Upper lobe of left lung (tissue), 6 donors: Measurements from ENCODE around the gene NHSL2. TPM values are rescaled to one million over a fixed set of nuclear protein-coding genes. Genes with fewer than 3 reads are reported as not detected.

Experiments
- ATAC-seq, 2 donors: fragments of 200-7000 bp; cut with Tn5 transposase; one replicate each; pipeline ENCODE4 v1.9.1; 2022; ENCODE audit warnings: mild to moderate bottlenecking in 2 of 2, moderate library complexity in 2 of 2; ENCODE audit not compliant: low FRiP score in 2 of 2
- DNase-seq, 2 donors: peaks; one replicate each; pipeline ENCODE4 v3.0.0-alpha.2; 2019 to 2020
- H3K27ac ChIP-seq, 4 donors: fragments of 200-600 bp; sonication (generic); one replicate each; pipeline ENCODE4 v1.5.1; 2016 to 2019
- H3K27me3 ChIP-seq, 4 donors: fragments of 200-600 bp; sonication (generic); one replicate each; pipeline ENCODE4 v1.5.1; 2017 to 2019
- H3K36me3 ChIP-seq, 4 donors: fragments of 200-600 bp; sonication (generic); one replicate each; pipeline ENCODE4 v1.5.1; 2016 to 2019
- H3K4me1 ChIP-seq, 4 donors: fragments of 200-600 bp; sonication (generic); one replicate each; pipeline ENCODE4 v1.5.1; 2018 to 2019
- H3K4me3 ChIP-seq, 4 donors: fragments of 200-600 bp; sonication (generic); one replicate each; pipeline ENCODE4 v1.5.1; 2017 to 2019; ENCODE audit warnings: mild to moderate bottlenecking in 2 of 4, moderate library complexity in 1 of 4
- H3K9me3 ChIP-seq, 4 donors: fragments of 200-600 bp; sonication (generic); one replicate each; pipeline ENCODE4 v1.5.1; 2018 to 2019
- EP300 ChIP-seq, 4 donors: sonication (generic); formaldehyde crosslinking; IDR thresholded peaks; one replicate each; pipeline ENCODE4 v1.5.1; 2017; ENCODE audit warnings: antibody characterized with exemption in 4 of 4, control low read depth in 2 of 4
- POLR2A ChIP-seq, 4 donors: fragments of 450-650 bp; IDR thresholded peaks; one replicate each; pipeline ENCODE4 v1.5.1; 2016 to 2017; ENCODE audit warnings: antibody characterized with exemption in 4 of 4, mild to moderate bottlenecking in 2 of 4
- POLR2AphosphoS5 ChIP-seq, 2 donors: sonication (generic); formaldehyde crosslinking; IDR thresholded peaks; one replicate each; pipeline ENCODE4 v1.5.1; 2017; ENCODE audit warnings: antibody characterized with exemption in 2 of 2
- WGBS, 2 donors: methylation state at CpG; one replicate each; pipeline ENCODE4 v1.1.5; 2017 to 2018; 5-methylcytosine and 5-hydroxymethylcytosine counted together
- total RNA-seq, 6 donors: library from RNA; depleted of rRNA in 4 of 6; stranded (reverse); fragments of >200 nt in 4 of 6; gene quantifications; one replicate each; pipeline versions ENCODE4 v1.1.0 to v1.2.1, GENCODE V29; 2016 to 2021
- TF ChIP-seq, protein P1 (sequence below), 6 experiments: fragments of 450-650 bp in 4 of 6; fragments of 200-600 bp in 2 of 6; sonication (generic) in 2 of 6; IDR thresholded peaks; one replicate each; pipeline ENCODE4 v1.5.1; 2016 to 2019; ENCODE audit warnings: antibody characterized with exemption in 6 of 6
- donor health status: DM: no; HTN: no; CAD: no; lungs with moderate emphysema.
- donor health status: DM: no; HTN: yes; CAD: no; lungs with severe emphysema.

NHSL2 gene
- total RNA-seq, 6 donors from 2014 or later, result 5.8 to 18.3 (median 9.9) TPM

DNA sequence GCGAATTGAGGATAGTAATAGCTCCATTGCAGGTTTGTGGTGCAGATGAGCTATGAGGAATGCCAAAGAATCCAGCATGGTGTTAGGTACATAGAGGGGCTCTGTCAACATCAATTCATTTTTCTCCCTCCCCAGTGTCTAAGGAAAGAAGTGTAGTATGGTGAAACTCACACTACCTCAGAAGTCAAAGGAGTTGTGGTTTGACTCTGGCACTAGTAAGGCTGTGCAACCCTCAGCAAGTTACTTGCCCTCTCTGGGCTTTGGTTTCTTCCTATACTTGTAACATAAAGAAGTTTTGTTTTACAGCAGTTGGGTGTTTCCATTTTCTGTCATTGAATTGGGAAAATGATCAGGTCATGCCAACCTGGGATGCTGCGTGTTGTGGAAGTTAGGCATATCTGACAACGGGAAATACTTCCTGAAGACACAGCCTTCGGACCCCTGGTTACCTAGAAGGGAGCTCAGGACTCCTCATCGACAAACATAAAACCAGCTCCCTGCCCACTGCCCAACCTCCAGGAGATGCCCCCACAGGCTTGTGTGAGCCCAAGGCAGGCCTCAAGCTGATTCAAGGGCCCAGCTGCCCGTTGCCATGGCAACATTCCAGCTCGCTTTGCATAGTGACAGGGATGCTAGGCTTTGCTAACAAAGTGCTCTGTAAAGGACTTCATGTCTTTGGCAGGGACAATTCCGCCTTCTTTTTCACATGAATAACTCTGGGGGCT is 149.7 kb downstream of the NHSL2 start:
- Histone ChIP-seq H3K4me3 (no peak overlapping the region), H3K27ac (no peak overlapping the region), H3K27me3 (no peaks in the 10 kb centered on the region), H3K4me1 (no peaks in the 10 kb centered on the region), H3K36me3 (no peaks in the 10 kb centered on the region), H3K9me3 (no peaks in the 10 kb centered on the region)
- no peak for ATAC-seq
- no peak for DNase-seq
- WGBS, 2 donors, result 73% methylated on average over 1 to 8 of the region's 8 CpGs
- TF ChIP-seq POLR2A (IDR thresholded peaks at IDR 0.05) (no peak), EP300 (IDR thresholded peaks at IDR 0.05) (no peak), POLR2AphosphoS5 (IDR thresholded peaks at IDR 0.05) (no peak)
- TF ChIP-seq, protein P1, sequence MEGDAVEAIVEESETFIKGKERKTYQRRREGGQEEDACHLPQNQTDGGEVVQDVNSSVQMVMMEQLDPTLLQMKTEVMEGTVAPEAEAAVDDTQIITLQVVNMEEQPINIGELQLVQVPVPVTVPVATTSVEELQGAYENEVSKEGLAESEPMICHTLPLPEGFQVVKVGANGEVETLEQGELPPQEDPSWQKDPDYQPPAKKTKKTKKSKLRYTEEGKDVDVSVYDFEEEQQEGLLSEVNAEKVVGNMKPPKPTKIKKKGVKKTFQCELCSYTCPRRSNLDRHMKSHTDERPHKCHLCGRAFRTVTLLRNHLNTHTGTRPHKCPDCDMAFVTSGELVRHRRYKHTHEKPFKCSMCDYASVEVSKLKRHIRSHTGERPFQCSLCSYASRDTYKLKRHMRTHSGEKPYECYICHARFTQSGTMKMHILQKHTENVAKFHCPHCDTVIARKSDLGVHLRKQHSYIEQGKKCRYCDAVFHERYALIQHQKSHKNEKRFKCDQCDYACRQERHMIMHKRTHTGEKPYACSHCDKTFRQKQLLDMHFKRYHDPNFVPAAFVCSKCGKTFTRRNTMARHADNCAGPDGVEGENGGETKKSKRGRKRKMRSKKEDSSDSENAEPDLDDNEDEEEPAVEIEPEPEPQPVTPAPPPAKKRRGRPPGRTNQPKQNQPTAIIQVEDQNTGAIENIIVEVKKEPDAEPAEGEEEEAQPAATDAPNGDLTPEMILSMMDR (IDR thresholded peaks at IDR 0.05), result no peak

DNA sequence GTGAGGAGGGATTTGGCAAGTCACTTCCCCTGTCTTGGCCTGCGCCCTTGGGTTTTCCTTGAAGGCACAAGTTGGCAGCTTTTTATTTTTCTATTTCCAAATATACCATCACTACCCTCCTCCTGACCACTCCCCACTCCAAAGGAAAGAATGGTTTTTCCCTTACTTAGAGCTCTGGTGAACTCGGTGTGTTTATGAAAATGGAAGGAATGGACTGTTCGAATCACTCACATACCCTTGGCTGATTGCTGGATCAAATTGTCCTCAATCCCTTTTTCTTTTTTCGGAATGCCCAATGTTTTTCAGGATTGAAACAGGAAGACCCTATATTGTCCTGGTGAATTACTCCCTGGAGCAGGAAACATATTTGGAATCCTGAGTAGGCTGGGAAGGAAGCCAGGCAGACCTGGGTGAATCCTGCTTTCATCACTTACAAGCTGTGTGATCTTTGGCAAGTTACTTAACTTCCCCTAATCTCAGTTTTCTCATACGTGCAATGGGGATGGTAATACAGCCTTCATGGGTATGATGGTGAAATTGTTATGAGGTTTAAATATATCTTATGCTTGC is 150.4 kb downstream of the NHSL2 start:
- no peak overlapping the region for H3K4me3 ChIP-seq
- ATAC-seq (no peak), DNase-seq (no peak)
- no peak overlapping the region for H3K27ac ChIP-seq
- TF ChIP-seq POLR2AphosphoS5 (IDR thresholded peaks at IDR 0.05), result no peak
- H3K9me3 ChIP-seq, result no peaks in the 10 kb centered on the region
- H3K36me3 ChIP-seq, result no peaks in the 10 kb centered on the region
- no peaks in the 10 kb centered on the region for H3K27me3 ChIP-seq
- H3K4me1 ChIP-seq, result no peaks in the 10 kb centered on the region
- WGBS, 2 donors, result 57 to 60% methylated on average over 5 of the region's 5 CpGs

DNA sequence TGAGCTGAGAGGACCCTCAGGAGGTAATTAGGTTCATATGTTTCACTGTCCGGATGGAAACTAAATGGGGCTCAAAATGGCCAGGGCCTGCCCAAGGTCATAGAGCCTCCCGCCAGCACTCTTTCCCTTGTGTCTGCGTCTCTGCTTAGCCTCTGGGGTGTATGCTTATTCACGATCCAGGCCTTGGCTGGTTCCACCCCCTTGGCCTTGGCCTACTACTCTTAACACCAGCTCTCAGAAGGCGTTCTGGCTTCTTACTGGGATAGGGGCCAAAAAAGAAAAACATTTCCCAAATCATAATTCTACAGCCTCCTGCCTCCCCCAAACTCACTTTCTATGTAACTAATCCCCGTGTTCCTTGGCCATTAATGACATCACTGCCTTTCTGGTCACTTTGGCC is 152.3 kb downstream of the NHSL2 start:
- 58 to 81% methylated on average over 4 to 6 of the region's 6 CpGs for WGBS, 2 donors
- DNase-seq (no peak), ATAC-seq (peak in 1 of 2 donors; percentile 80)
- H3K4me1 ChIP-seq, result no peaks in the 10 kb centered on the region
- H3K27ac ChIP-seq, result no peak overlapping the region
- no peaks in the 10 kb centered on the region for H3K9me3 ChIP-seq
- no peaks in the 10 kb centered on the region for H3K36me3 ChIP-seq
- no peaks in the 10 kb centered on the region for H3K27me3 ChIP-seq
- TF ChIP-seq POLR2A (IDR thresholded peaks at IDR 0.05) (no peak), POLR2AphosphoS5 (IDR thresholded peaks at IDR 0.05) (no peak)
- TF ChIP-seq, protein P1 (IDR thresholded peaks at IDR 0.05), result no peak
- no peak overlapping the region for H3K4me3 ChIP-seq

DNA sequence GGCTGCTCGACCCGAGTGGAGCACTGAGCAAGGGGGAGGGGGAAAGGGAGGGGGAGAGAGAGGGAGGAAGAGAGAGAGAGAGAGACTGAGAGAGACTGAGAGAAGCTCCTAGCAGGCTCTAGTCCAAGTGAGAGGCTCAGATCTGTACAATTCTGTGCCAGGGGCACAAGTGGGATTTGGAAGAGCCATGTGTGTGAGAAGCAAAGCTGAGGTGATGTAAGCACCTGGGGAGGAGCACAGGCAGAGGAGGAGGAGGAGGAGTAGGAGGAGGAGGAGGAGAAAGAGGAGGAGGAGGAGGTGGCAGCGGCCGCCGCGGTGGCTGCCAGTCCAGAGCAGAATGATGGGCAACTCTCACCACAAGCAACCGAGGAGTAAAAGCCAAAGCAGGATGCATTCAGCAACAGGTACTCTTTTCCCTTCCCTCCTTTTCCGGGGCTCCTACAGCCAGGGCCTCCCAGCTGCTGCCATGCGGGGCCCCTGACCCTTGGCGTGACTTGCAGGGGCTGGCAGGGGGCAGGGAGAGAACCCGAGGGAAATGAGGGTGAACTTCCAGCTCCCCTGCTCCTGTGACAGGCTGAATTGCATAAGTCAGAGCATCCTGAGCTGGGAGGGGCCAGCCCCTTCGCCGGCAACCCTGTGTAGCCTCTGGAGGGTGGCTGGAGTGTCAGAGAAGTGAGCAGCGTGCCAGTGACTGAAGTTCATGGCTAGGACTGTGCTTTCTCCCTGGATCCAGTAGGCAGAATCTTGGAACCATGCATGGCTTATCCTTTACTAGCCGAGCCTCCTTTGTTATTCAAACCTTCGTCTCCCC is 158.9 kb downstream of the NHSL2 start:
- Histone ChIP-seq H3K4me3 (peak overlapping the region in 1 of 4 donors; percentile 3), H3K27ac (no peak overlapping the region), H3K4me1 (peaks cover 0 to 12% (median 1%) of the 10 kb centered on the region in 4 donors), H3K36me3 (no peaks in the 10 kb centered on the region), H3K27me3 (no peaks in the 10 kb centered on the region), H3K9me3 (no peaks in the 10 kb centered on the region)
- DNase-seq, result no peak
- TF ChIP-seq EP300 (IDR thresholded peaks at IDR 0.05), result no peak
- TF ChIP-seq POLR2AphosphoS5 (IDR thresholded peaks at IDR 0.05), result no peak
- TF ChIP-seq, protein P1 (IDR thresholded peaks at IDR 0.05), result no peak
- no peak for TF ChIP-seq POLR2A (IDR thresholded peaks at IDR 0.05)
- WGBS, 2 donors, result 40 to 44% methylated on average over 9 to 16 of the region's 16 CpGs
- ATAC-seq, result no peak

DNA sequence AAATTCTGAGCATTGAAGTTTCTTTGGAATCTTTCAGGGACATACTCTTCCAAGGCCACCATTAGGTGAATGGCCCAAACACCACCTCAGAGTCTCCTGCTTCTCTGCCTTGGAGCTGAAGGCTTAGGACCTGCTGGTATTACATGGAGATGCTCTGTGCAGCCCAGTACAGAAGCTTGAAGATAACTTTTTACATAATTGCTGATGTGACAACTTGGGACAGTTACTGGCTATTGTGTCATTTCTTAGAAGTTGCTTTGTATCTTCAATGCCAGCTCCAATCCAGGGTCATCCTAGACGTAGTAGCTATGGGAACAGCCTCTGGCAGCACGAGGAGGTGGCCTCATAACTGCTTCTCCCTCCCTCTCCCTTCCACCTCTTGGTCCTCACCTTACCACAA is 160.6 kb downstream of the NHSL2 start:
- H3K9me3 ChIP-seq, result no peaks in the 10 kb centered on the region
- H3K4me1 ChIP-seq, result peaks cover 0 to 12% (median 1%) of the 10 kb centered on the region in 4 donors
- 44 to 48% methylated on average over 2 of the region's 2 CpGs for WGBS, 2 donors
- H3K27me3 ChIP-seq, result no peaks in the 10 kb centered on the region
- ATAC-seq, result no peak
- no peak for DNase-seq
- H3K36me3 ChIP-seq, result no peaks in the 10 kb centered on the region
- H3K27ac ChIP-seq, result no peak overlapping the region
- H3K4me3 ChIP-seq, result no peak overlapping the region
- TF ChIP-seq EP300 (IDR thresholded peaks at IDR 0.05) (no peak), POLR2AphosphoS5 (IDR thresholded peaks at IDR 0.05) (no peak), POLR2A (IDR thresholded peaks at IDR 0.05) (no peak)
- TF ChIP-seq, protein P1 (IDR thresholded peaks at IDR 0.05), result no peak
